ENCODE data around the gene KIAA1671. TPM values are rescaled to one million over a fixed set of nuclear protein-coding genes. Genes with fewer than 3 reads are reported as not detected.

The KIAA1671 gene
- total and polyA plus RNA-seq, 2 donors (not counting 1 experiment from before 2014, with no cell fraction given), result 0.01 to 0.02 TPM

DNA sequence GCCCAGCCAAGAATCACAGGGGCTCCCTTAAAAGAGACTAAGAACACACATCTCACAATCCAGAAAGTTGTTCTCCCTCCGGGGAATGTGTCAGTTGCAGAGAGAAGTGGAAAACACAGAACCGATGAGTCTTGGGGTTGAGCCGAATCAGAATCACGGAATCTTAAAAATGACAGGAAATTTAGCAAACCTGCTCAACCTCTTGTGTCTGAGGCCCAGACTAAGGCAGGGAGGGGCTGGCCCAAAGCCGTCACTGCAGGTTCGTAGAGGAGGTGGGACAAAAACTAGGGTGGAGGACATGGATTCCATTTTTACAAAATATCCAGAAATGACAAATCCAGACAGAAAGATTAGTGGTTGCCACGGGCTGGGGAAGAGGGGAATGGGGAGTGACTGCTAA is 63.8 kb downstream of the KIAA1671 start:
- Histone ChIP-seq H3K36me3 (replicated peaks in 1 of 2; ENCODE audit: control extremely low read depth in 1 of 2, control insufficient read depth in 1 of 2, extremely low read depth in 1 of 2, insufficient read depth in 2 of 2, low read length in 1 of 2) (no peaks in the 10 kb centered on the region), H3K4me2 (replicated peaks; ENCODE audit: low read depth, low read length, poor library complexity, severe bottlenecking) (no peak overlapping the region), H3K27me3 (replicated peaks in 1 of 4; ENCODE audit: control extremely low read depth in 1 of 4, control insufficient read depth in 3 of 4, insufficient read depth in 4 of 4, low read length in 3 of 4) (peaks cover 0 to 8% (median 0%) of the 10 kb centered on the region in 4 experiments), H3K9me3 (ENCODE audit: control extremely low read depth in 1 of 3, control insufficient read depth in 2 of 3, insufficient read depth in 1 of 3, low read length in 2 of 3) (no peaks in the 10 kb centered on the region), H4K20me1 (ENCODE audit: control insufficient read depth, insufficient read depth, low read length, poor library complexity, severe bottlenecking) (no peaks in the 10 kb centered on the region), H3K79me2 (ENCODE audit: control insufficient read depth, insufficient read depth, low read length) (no peaks in the 10 kb centered on the region), H3K4me3 (ENCODE audit: control extremely low read depth in 1 of 5, extremely low read depth in 1 of 5, insufficient read depth in 1 of 5, low read depth in 2 of 5, low read length in 4 of 5) (no peak overlapping the region), H3K9ac (ENCODE audit: low read length) (no peak overlapping the region), H3K4me1 (ENCODE audit: control insufficient read depth in 2 of 2, insufficient read depth in 2 of 2, low read length in 2 of 2) (no peaks in the 10 kb centered on the region), H3K27ac (ENCODE audit: low read length in 2 of 2) (no peak overlapping the region), H2AFZ (ENCODE audit: insufficient read depth, low read depth, low read length, poor library complexity, severe bottlenecking) (no peak overlapping the region)
- ATAC-seq (ENCODE audit: low read depth), result no peak
- intact Hi-C loops (cut with micrococcal nuclease), result no loop called here
- Mint-ChIP-seq H3K9me3 (ENCODE audit: insufficient read depth) (no peaks in the 10 kb centered on the region), H3K4me1 (no peaks in the 10 kb centered on the region), H3K27ac (no peak overlapping the region), H3K27me3 (peaks cover 27% of the 10 kb centered on the region), H3K4me3 (no peak overlapping the region)
- POLR2A ChIA-PET, result no interaction called here
- DNase-seq, result no peak
- CTCF ChIA-PET, result no interaction called here
- 96% methylated on average over 4 of the region's 7 CpGs for WGBS (ENCODE audit: insufficient coverage)
- TF ChIP-seq EZH2 (IDR thresholded peaks at IDR 0.05; ENCODE audit: borderline replicate concordance, insufficient read depth, low read depth, low read length, poor library complexity, severe bottlenecking), result no peak
- TF ChIP-seq, protein P1, sequence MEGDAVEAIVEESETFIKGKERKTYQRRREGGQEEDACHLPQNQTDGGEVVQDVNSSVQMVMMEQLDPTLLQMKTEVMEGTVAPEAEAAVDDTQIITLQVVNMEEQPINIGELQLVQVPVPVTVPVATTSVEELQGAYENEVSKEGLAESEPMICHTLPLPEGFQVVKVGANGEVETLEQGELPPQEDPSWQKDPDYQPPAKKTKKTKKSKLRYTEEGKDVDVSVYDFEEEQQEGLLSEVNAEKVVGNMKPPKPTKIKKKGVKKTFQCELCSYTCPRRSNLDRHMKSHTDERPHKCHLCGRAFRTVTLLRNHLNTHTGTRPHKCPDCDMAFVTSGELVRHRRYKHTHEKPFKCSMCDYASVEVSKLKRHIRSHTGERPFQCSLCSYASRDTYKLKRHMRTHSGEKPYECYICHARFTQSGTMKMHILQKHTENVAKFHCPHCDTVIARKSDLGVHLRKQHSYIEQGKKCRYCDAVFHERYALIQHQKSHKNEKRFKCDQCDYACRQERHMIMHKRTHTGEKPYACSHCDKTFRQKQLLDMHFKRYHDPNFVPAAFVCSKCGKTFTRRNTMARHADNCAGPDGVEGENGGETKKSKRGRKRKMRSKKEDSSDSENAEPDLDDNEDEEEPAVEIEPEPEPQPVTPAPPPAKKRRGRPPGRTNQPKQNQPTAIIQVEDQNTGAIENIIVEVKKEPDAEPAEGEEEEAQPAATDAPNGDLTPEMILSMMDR (IDR thresholded peaks at IDR 0.05), result no peak

GRCh38 chr22:25018009-25018408 is 65.5 kb downstream of the KIAA1671 start:
- Mint-ChIP-seq H3K27ac (no peak overlapping the region), H3K4me3 (no peak overlapping the region), H3K9me3 (ENCODE audit: insufficient read depth) (no peaks in the 10 kb centered on the region), H3K27me3 (peaks cover 30% of the 10 kb centered on the region), H3K4me1 (no peaks in the 10 kb centered on the region)
- TF ChIP-seq, protein P1 (IDR thresholded peaks at IDR 0.05), result no peak
- no peak for TF ChIP-seq EZH2 (IDR thresholded peaks at IDR 0.05; ENCODE audit: borderline replicate concordance, insufficient read depth, low read depth, low read length, poor library complexity, severe bottlenecking)
- no peaks in the 10 kb centered on the region for H3K4me1 ChIP-seq (ENCODE audit: control insufficient read depth in 2 of 2, insufficient read depth in 2 of 2, low read length in 2 of 2)
- no peaks in the 10 kb centered on the region for H3K79me2 ChIP-seq (ENCODE audit: control insufficient read depth, insufficient read depth, low read length)
- H3K4me2 ChIP-seq (replicated peaks; ENCODE audit: low read depth, low read length, poor library complexity, severe bottlenecking), result no peak overlapping the region
- H3K36me3 ChIP-seq (replicated peaks in 1 of 2; ENCODE audit: control extremely low read depth in 1 of 2, control insufficient read depth in 1 of 2, extremely low read depth in 1 of 2, insufficient read depth in 2 of 2, low read length in 1 of 2), result no peaks in the 10 kb centered on the region
- no peak overlapping the region for H3K27ac ChIP-seq (ENCODE audit: low read length in 2 of 2)
- DNase-seq (no peak), ATAC-seq (ENCODE audit: low read depth) (no peak)
- intact Hi-C loops (cut with micrococcal nuclease), result no loop called here
- no peak overlapping the region for H2AFZ ChIP-seq (ENCODE audit: insufficient read depth, low read depth, low read length, poor library complexity, severe bottlenecking)
- ChIA-PET CTCF (no interaction called here), POLR2A (no interaction called here)
- H3K4me3 ChIP-seq (ENCODE audit: control extremely low read depth in 1 of 5, extremely low read depth in 1 of 5, insufficient read depth in 1 of 5, low read depth in 2 of 5, low read length in 4 of 5), result no peak overlapping the region
- H3K9me3 ChIP-seq (ENCODE audit: control extremely low read depth in 1 of 3, control insufficient read depth in 2 of 3, insufficient read depth in 1 of 3, low read length in 2 of 3), result no peaks in the 10 kb centered on the region
- no peak overlapping the region for H3K9ac ChIP-seq (ENCODE audit: low read length)
- 93% methylated on average over 5 of the region's 8 CpGs for WGBS (ENCODE audit: insufficient coverage)
- H4K20me1 ChIP-seq (ENCODE audit: control insufficient read depth, insufficient read depth, low read length, poor library complexity, severe bottlenecking), result no peaks in the 10 kb centered on the region
- H3K27me3 ChIP-seq (replicated peaks in 1 of 4; ENCODE audit: control extremely low read depth in 1 of 4, control insufficient read depth in 3 of 4, insufficient read depth in 4 of 4, low read length in 3 of 4), result peaks cover 0 to 8% (median 0%) of the 10 kb centered on the region in 4 experiments
